Activated CD4-positive, alpha-beta T cell treated with anti-CD3 and anti-CD28 coated beads for 36 hours (primary cell): ENCODE data around the gene FHAD1. TPM values are rescaled to one million over a fixed set of nuclear protein-coding genes. Genes with fewer than 3 reads are reported as not detected.

Source experiments
- ATAC-seq: fragments of 200-7000 bp; cut with Tn5 transposase; one replicate; pipeline ENCODE4 v1.10.0; 2021; ENCODE audit warnings: mild to moderate bottlenecking, moderate library complexity
- CTCF ChIA-PET: fragments of 350-600 bp; sonication (Branson Sonifier 250); formaldehyde crosslinking; loops from one replicate; lab custom pipeline; 2021; ENCODE audit warnings: antibody characterized with exemption; lab: Charles Lee
- POLR2A ChIA-PET: fragments of 350-600 bp; sonication (Branson Sonifier 250); formaldehyde crosslinking; loops from one replicate; lab custom pipeline; 2021; ENCODE audit warnings: antibody characterized with exemption, inconsistent platforms; lab: Charles Lee
- DNase-seq: peaks from one replicate; pipeline ENCODE4 v3.0.0-alpha.2; 2020
- H3K27ac Mint-ChIP-seq: one replicate; pipeline ENCODE4 v1.8.0; 2021; ENCODE audit warnings: mixed read lengths
- H3K27me3 Mint-ChIP-seq: one replicate; pipeline ENCODE4 v1.8.0; 2021; ENCODE audit warnings: mixed read lengths
- H3K36me3 Mint-ChIP-seq: one replicate; pipeline ENCODE4 v1.8.0; 2021; ENCODE audit warnings: low read depth, mixed read lengths
- H3K4me1 Mint-ChIP-seq: one replicate; pipeline ENCODE4 v1.8.0; 2021; ENCODE audit warnings: mixed read lengths
- H3K4me3 Mint-ChIP-seq: one replicate; pipeline ENCODE4 v1.8.0; 2021; ENCODE audit warnings: mild to moderate bottlenecking, moderate library complexity, mixed read lengths
- H3K9me3 Mint-ChIP-seq: one replicate; pipeline ENCODE4 v1.8.0; 2021; ENCODE audit warnings: low read depth, mixed read lengths
- intact Hi-C, 2 experiments: fragments of 100-400 bp; cut with DNase I in 1 of 2; cut with micrococcal nuclease in 1 of 2; formaldehyde crosslinking; loops; one replicate each; pipeline versions ENCODE4 v1.14.2 to v1.15.1; 2022 to 2024; cut with DNase I, micrococcal nuclease
- total RNA-seq, 2 experiments: library from RNA; stranded (reverse); gene quantifications; one replicate each; pipeline ENCODE4 v1.2.3, GENCODE V29; 2021

FHAD1 gene
- total RNA-seq, 2 experiments from 2014 or later = 0.21 to 0.53 TPM

DNA sequence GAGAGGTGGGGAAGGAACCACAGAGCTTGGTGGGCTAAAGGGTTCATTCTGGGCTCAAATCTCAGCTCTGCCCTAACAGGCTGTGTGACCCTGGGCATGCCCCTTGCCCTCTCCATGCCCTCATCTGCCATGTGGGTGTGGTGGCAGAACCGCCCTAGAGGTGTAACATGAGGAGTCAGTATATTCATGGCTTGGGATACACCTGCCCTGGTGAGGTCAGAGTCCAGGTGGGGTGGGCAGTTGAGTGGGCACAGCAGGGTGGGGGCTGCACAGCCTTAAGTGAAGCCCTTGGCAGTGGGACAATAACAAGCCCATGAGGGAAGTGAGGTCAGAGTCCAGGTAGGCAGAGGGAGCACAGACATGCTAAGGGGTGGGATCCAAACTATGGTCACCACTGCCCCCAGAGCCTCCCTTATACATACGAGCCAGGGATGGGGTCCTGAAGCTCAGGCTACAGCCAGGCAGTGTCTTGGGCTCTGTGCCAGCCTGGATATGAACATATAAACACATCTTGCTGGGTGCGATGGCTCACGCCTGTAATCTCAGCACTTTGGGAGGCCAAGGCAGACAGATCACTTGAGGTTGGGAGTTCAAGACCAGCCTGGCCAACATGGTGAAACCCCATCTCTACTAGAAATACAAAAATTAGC is 103.7 kb downstream of the FHAD1 start:
- ChIA-PET POLR2A (no interaction called here), CTCF (interaction anchor here (1.9 kb wide), 1 partner anchor 27 kb away, joined by 4 read pairs; no protein-coding TSS in a partner anchor)
- H3K27ac Mint-ChIP-seq = no peak overlapping the region
- ATAC-seq (no peak), DNase-seq (no peak)
- H3K27me3 Mint-ChIP-seq = peaks cover 9% of the 10 kb centered on the region
- peaks cover 51% of the 10 kb centered on the region for H3K4me1 Mint-ChIP-seq
- no peaks in the 10 kb centered on the region for H3K9me3 Mint-ChIP-seq
- no peaks in the 10 kb centered on the region for H3K36me3 Mint-ChIP-seq
- H3K4me3 Mint-ChIP-seq = no peak overlapping the region
- intact Hi-C loops = loop anchor here in 1 of 2 experiments (5.0 kb wide), 2 partner anchors 103 to 567 kb away; partner anchors contain the start of gene FHAD1

DNA sequence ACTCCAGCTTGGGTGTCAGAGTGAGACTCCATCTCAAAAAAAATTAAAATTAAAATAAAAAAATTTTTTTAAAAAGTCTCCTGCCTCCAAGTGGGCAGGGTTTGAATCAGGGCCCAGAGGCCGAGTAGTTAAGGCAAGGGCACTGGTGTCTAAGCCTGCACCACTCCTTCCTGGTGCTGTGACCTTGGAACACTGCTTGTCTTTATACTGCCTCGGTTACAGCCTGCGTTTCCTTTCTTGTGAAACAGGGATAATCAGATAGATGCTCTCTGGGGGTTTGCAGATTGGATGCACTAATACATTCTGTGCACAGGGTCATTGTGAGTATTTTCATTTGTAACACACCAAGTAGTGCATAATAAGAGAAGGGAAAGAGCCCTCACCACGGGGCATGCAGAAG is 104.3 kb downstream of the FHAD1 start:
- Mint-ChIP-seq H3K36me3 (no peaks in the 10 kb centered on the region), H3K4me3 (no peak overlapping the region), H3K27me3 (peaks cover 8% of the 10 kb centered on the region), H3K9me3 (no peaks in the 10 kb centered on the region), H3K4me1 (peaks cover 49% of the 10 kb centered on the region), H3K27ac (no peak overlapping the region)
- POLR2A ChIA-PET = no interaction called here
- CTCF ChIA-PET = interaction anchor here (1.9 kb wide), 1 partner anchor 28 kb away, joined by 4 read pairs; no protein-coding TSS in a partner anchor
- intact Hi-C loops = loop anchor here in 1 of 2 experiments (5.0 kb wide), 2 partner anchors 104 to 566 kb away; partner anchors contain the start of gene FHAD1
- ATAC-seq = no peak
- DNase-seq = no peak

DNA sequence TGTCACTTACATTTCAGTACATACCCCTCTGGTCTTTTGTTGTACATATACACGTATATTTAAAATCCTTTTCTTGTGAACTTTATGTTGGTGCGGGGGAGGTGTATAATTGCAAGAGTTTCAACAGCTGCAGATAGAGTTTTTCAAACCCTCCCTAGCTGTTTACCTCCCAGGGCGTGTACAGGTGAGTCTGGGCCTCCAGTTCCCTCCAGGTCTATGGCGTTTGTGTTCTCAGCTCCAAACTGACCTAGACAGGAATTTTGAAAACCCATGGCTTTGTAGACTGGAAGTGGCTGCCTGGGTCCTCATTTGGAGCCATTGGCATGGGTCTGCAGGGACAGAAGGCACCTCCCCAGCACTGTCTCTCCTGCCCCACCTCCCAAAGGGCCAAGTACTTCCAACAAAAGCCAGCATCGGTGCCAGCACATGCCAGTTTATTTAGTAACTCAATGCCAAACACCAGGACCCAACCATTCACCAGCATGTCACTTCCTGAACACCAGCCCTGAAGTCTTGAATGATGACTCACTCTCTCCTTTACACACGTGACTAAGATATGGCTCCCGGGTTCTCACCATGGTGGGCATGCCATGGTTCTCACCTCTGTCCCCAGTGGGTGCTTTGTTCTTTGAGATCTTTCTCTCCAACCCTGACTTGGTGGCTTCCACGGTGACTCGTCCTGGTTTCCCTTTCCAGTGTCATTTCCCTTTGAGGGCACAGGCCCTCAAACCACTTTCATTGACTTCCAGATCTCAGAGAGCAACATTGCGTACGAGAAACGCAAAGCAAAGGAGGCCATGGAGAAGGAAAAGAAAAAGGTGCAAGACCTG is 105.3 kb downstream of the FHAD1 start:
- ChIA-PET POLR2A (no interaction called here), CTCF (interaction anchor here (0.7 kb wide), 1 partner anchor 39 kb away, joined by 4 read pairs; no protein-coding TSS in a partner anchor)
- Mint-ChIP-seq H3K27ac (peak overlapping the region; percentile 61), H3K27me3 (peaks cover 8% of the 10 kb centered on the region), H3K4me1 (peaks cover 39% of the 10 kb centered on the region), H3K36me3 (no peaks in the 10 kb centered on the region), H3K9me3 (no peaks in the 10 kb centered on the region), H3K4me3 (no peak overlapping the region)
- DNase-seq = peak; percentile 71
- peak; percentile 90 for ATAC-seq
- intact Hi-C loops = loop anchor here in 1 of 2 experiments (1.0 to 5.0 kb wide), 3 partner anchors 59 to 565 kb away; partner anchors contain the start of gene FHAD1

DNA sequence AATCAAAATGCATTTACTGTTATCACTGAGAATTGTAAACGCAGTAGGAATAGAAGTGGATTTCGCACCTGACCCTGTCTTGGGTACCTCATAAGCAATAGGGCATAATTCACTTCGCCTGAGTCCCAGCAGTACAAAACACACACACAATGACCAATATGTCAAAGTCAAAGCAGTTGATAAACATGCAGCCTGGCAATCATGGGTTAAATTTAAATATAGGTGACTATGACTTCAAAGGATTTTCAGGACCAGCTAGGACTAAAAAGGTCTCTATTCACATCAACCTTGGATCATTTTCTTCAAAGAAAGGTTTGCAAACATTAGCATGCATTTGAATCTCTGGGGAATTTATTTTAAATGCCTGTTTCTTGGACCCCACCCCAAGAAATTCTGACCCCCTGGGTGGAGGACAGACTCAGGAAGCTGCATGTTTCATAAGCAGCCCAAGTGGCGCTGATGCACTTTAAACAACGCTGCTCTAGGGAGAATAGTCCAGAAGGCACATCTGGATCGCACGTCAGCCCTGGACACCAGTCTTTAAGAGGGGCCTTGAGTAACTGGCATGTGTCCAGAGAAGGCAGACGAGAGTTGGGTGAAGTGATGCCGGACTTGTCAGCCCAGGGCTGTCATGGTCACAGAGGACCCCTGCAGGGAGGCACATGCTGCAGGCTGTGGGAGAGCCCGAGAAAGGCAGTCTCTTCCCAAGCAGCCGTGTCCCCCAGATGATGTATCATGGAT is 107.0 kb downstream of the FHAD1 start:
- intact Hi-C loops = loop anchor here in 1 of 2 experiments (5.0 kb wide), 2 partner anchors 107 to 563 kb away; partner anchors contain the start of gene FHAD1
- Mint-ChIP-seq H3K36me3 (no peaks in the 10 kb centered on the region), H3K27me3 (peaks cover 5% of the 10 kb centered on the region), H3K4me1 (peaks cover 34% of the 10 kb centered on the region), H3K27ac (no peak overlapping the region), H3K9me3 (no peaks in the 10 kb centered on the region), H3K4me3 (no peak overlapping the region)
- ATAC-seq = no peak
- no peak for DNase-seq
- CTCF ChIA-PET = no interaction called here
- POLR2A ChIA-PET = no interaction called here

DNA sequence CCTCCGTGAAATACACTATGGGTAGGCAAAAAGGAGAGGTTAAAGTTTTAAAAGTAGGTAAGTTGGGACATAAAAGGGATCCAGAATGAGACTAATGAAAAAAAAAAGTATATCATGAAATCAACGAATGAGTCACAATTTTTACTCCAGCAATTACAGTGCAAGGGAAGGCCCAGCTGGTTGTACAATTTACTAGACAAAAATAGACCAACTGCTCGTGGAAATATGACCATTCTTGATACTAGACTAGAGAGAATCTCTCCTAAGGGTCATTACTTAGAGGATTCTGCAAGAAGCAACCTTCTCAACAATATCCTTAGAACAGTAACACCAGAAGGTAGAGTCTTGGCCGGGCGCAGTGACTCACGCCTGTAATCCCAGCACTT is 107.5 kb downstream of the FHAD1 start:
- no peak overlapping the region for H3K4me3 Mint-ChIP-seq
- H3K36me3 Mint-ChIP-seq = no peaks in the 10 kb centered on the region
- intact Hi-C loops = loop anchor here in 1 of 2 experiments (5.0 kb wide), 2 partner anchors 107 to 563 kb away; partner anchors contain the start of gene FHAD1
- peaks cover 3% of the 10 kb centered on the region for H3K27me3 Mint-ChIP-seq
- H3K4me1 Mint-ChIP-seq = peaks cover 34% of the 10 kb centered on the region
- H3K27ac Mint-ChIP-seq = no peak overlapping the region
- DNase-seq (no peak), ATAC-seq (peak; percentile 9)
- POLR2A ChIA-PET = no interaction called here
- CTCF ChIA-PET = interaction anchor here (0.6 to 1.4 kb wide), 2 partner anchors 17 to 77 kb away, joined by 3 to 5 read pairs; no protein-coding TSS in a partner anchor
- no peaks in the 10 kb centered on the region for H3K9me3 Mint-ChIP-seq

DNA sequence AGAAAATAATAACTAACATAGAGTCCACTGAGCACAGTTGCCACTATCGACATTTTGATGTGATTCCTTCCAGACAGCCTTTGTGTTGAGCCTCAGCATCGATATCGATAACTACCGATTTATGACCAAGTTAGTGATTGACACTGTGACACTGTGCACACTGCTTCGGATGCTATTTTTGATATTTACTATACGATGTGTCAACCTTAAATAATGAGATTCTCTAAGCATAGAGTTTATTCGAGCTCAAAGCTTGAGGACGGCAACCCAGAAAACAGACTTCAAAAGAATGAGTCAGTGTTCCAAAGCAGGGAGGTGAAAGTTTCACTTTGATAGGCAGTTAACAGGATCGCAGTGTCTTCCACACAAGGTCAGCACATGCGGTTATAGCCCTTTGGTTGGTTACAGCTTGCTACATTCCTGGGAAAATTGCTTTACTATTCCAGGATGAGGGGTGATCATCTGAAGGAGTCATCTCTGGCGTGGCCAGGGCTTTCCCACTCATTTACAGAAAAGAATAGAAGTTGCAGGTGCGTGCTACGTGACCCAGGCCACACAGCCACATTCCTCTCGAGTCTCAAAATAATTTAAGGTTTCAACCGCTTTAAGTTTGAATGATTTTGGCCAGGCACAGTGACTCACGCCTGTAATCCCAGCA is 109.1 kb downstream of the FHAD1 start:
- intact Hi-C loops = no loop called here
- ATAC-seq (peak; percentile 31), DNase-seq (no peak)
- H3K4me1 Mint-ChIP-seq = peaks cover 30% of the 10 kb centered on the region
- ChIA-PET CTCF (interaction anchor here (1.4 kb wide), 1 partner anchor 75 kb away, joined by 5 read pairs; no protein-coding TSS in a partner anchor), POLR2A (interaction anchor here (0.7 kb wide), 1 partner anchor 56 kb away, joined by 3 read pairs; no protein-coding TSS in a partner anchor)
- H3K27me3 Mint-ChIP-seq = peaks cover 3% of the 10 kb centered on the region
- H3K9me3 Mint-ChIP-seq = no peaks in the 10 kb centered on the region
- no peaks in the 10 kb centered on the region for H3K36me3 Mint-ChIP-seq
- no peak overlapping the region for H3K4me3 Mint-ChIP-seq
- no peak overlapping the region for H3K27ac Mint-ChIP-seq

DNA sequence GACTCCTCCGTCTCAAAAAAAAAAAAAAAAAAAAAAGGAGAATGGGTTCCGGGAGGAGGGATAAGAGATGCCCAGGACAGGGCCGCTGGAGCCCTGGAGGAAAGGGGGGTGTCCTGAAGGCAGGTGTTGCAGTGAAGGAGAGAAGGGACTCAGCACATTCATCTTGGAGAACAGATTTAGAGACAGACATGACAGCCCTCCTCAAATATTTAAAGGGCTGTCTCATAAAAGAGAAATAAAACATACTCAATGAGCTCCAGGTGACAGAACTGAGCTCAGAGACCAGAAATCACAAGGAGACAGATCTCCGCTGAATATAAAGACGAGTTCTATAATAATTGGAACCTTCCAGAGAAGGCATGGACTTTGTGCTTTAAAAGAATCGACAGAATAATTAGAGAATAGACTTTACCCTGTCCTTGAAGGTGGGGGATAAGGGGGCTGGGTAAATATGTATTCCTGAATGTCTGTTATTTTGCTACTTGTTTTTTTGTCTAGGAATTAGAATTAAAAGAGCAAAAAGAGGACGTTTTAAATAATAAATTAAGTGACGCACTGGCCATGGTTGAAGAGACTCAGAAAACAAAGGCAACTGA is 110.7 kb downstream of the FHAD1 start:
- intact Hi-C loops = no loop called here
- no peak overlapping the region for H3K27ac Mint-ChIP-seq

DNA sequence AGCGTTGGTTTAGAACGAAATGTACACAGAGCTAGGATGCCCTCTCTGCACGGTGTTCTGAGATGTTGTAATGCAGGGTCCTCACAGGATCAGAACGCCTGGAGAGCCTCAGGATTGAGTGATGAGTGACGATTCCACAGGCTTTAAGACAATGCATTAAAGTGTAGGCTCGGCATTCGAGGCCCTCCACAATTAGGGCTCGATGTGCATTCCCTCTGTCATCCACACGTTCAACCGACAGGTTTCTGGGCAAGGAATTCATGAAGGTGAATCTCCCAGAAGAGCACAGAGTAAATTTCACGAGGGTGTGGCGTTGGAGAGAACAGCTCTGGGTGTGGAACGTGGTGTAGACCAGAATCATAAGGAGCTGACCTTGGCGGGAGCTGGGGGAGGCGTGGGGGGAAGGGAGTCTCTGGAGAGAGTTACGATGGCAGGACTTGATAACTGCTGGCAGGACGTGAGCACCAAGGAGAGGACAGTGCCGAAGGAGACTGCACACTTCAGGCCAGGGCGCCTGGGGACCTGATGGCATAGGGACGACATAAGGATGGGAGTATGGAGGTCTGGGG is 111.6 kb downstream of the FHAD1 start:
- Mint-ChIP-seq H3K4me1 (peaks cover 14% of the 10 kb centered on the region), H3K9me3 (no peaks in the 10 kb centered on the region), H3K4me3 (no peak overlapping the region), H3K36me3 (no peaks in the 10 kb centered on the region), H3K27ac (no peak overlapping the region), H3K27me3 (peaks cover 3% of the 10 kb centered on the region)
- ChIA-PET POLR2A (no interaction called here), CTCF (no interaction called here)
- no peak for DNase-seq
- intact Hi-C loops = no loop called here
- ATAC-seq = no peak

More for the DNA sequence above, 110.7 kb downstream of the FHAD1 start:
- ChIA-PET CTCF (no interaction called here), POLR2A (no interaction called here)
- Mint-ChIP-seq H3K36me3 (no peaks in the 10 kb centered on the region), H3K9me3 (no peaks in the 10 kb centered on the region), H3K4me3 (no peak overlapping the region), H3K4me1 (peaks cover 17% of the 10 kb centered on the region), H3K27me3 (peaks cover 3% of the 10 kb centered on the region)
- ATAC-seq (no peak), DNase-seq (no peak)

DNA sequence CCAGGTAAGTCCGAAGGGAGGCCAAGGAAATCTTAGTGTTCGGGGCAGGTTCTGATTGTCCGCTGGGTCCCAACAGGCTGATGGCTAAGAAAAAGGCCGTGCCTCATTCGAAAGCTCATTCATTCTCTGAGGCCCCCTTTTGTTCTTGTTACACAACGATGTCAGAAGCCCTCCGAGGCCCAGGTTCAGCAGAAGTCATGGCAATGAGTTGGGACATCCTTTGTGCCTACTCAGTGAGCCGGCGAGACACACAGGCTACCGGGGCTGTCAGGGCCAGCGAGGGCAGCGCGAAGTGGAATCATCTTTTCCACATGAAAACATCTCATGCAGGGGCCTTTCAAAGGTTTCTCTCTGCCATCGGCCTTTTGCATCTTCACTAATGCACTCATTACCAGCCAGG is 113.7 kb downstream of the FHAD1 start:
- no peak for DNase-seq
- intact Hi-C loops = no loop called here
- CTCF ChIA-PET = no interaction called here
- no peaks in the 10 kb centered on the region for H3K9me3 Mint-ChIP-seq
- H3K4me1 Mint-ChIP-seq = peaks cover 5% of the 10 kb centered on the region
- H3K36me3 Mint-ChIP-seq = no peaks in the 10 kb centered on the region
- H3K27me3 Mint-ChIP-seq = peaks cover 2% of the 10 kb centered on the region
- no peak overlapping the region for H3K27ac Mint-ChIP-seq
- POLR2A ChIA-PET = no interaction called here
- ATAC-seq = no peak
- no peak overlapping the region for H3K4me3 Mint-ChIP-seq

DNA sequence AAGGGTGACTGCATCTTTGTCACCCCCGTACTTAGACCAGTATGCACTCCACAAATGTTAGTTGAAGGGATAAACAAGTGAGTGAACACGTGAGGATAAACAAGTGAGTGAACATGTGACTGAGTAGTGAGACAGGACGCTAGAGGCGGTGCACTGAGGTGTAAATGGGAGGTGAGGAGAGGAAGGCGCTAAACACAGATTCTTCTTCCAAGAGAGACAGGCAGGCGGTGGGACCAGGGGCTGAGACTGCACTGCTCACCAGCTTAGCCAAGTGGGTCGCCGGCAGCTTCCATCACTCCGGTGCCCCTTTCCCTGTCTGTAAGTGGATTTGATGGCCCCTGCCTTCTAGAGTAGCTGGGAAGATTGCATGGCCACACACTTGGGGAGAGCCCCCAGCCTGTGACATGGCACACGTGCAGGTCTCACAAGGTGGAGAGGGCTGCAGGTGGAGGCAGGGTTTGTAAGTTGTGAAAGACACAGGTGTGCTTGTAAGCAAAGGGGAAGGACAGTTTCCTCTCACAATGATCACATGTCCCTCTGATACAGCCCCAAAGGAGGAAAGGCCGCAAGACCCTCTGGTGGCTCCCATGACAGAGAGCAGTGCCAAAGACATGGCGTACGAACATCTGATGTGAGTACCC is 115.2 kb downstream of the FHAD1 start:
- DNase-seq (no peak), ATAC-seq (no peak)
- H3K9me3 Mint-ChIP-seq = no peaks in the 10 kb centered on the region
- ChIA-PET CTCF (no interaction called here), POLR2A (no interaction called here)
- H3K27ac Mint-ChIP-seq = no peak overlapping the region
- no peak overlapping the region for H3K4me3 Mint-ChIP-seq
- H3K36me3 Mint-ChIP-seq = no peaks in the 10 kb centered on the region
- no peaks in the 10 kb centered on the region for H3K4me1 Mint-ChIP-seq
- peaks cover 2% of the 10 kb centered on the region for H3K27me3 Mint-ChIP-seq
- intact Hi-C loops = no loop called here
